Measurements from ENCODE around the gene NFXL1.

DNA sequence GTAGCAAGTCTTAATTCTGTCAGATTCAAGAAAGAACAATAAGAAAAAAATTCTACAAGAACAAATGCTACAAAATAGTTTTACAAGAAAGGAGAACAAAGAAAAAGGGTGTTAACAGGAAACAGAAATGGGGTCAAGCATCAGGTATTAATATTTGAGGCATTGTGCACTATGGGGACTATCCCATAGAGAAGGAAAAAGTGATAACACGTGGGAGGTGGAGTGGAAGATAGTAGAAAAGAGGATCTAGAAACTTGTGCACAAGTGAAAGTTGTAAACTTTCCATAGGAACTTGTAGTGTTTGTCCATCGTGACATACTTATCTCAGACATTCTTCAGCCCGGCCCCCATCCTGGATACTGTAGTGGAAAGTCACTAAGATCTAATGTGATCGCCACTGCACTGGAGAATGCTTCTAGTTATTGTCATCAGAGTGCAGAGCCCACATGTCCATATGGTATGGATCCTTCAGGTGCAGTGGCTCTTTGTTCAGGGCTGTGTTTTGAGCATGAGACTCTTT is 15.4 kb upstream of the NFXL1 start:
- no peak for TF ChIP-seq POLR2A (IDR thresholded peaks at IDR 0.05)
- TF ChIP-seq, protein P1, sequence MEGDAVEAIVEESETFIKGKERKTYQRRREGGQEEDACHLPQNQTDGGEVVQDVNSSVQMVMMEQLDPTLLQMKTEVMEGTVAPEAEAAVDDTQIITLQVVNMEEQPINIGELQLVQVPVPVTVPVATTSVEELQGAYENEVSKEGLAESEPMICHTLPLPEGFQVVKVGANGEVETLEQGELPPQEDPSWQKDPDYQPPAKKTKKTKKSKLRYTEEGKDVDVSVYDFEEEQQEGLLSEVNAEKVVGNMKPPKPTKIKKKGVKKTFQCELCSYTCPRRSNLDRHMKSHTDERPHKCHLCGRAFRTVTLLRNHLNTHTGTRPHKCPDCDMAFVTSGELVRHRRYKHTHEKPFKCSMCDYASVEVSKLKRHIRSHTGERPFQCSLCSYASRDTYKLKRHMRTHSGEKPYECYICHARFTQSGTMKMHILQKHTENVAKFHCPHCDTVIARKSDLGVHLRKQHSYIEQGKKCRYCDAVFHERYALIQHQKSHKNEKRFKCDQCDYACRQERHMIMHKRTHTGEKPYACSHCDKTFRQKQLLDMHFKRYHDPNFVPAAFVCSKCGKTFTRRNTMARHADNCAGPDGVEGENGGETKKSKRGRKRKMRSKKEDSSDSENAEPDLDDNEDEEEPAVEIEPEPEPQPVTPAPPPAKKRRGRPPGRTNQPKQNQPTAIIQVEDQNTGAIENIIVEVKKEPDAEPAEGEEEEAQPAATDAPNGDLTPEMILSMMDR (IDR thresholded peaks at IDR 0.05) = no peak

Data from adrenal gland (tissue), 5 donors.